Testis (tissue), 3 donors: ENCODE results near the gene RPL29. TPM values are rescaled to one million over a fixed set of nuclear protein-coding genes. Genes with fewer than 3 reads are reported as not detected.
A peak's percentile ranks its signal among the peaks of the same experiment; 100 is the strongest.

Experiments used
- DNase-seq: peaks from one replicate; pipeline ENCODE4 v3.0.0-alpha.2; 2019
- H3K27ac ChIP-seq, 2 donors: fragments of 200-600 bp; sonication (generic); one replicate each; pipeline ENCODE4 v1.5.1; 2019
- H3K27me3 ChIP-seq: fragments of 200-600 bp; sonication (generic); one replicate; pipeline ENCODE4 v1.5.1; 2019
- H3K36me3 ChIP-seq: fragments of 200-600 bp; sonication (generic); one replicate; pipeline ENCODE4 v1.5.1; 2017; ENCODE audit warnings: low read depth; ENCODE audit errors: missing control alignments
- H3K4me1 ChIP-seq: fragments of 200-600 bp; sonication (generic); one replicate; pipeline ENCODE4 v1.5.1; 2019
- H3K4me3 ChIP-seq, 2 donors: fragments of 200-600 bp; sonication (generic); one replicate each; pipeline ENCODE4 v1.5.1; 2017 to 2019
- H3K9me3 ChIP-seq: fragments of 200-600 bp; sonication (generic); one replicate; pipeline ENCODE4 v1.5.1; 2017
- CTCF ChIP-seq, 3 experiments: fragments of 450-650 bp in 2 of 3; fragments of 200-600 bp in 1 of 3; sonication (generic) in 1 of 3; IDR thresholded peaks; one replicate each; pipeline ENCODE4 v1.5.1; 2016 to 2019; ENCODE audit warnings: antibody characterized with exemption in 3 of 3, mild to moderate bottlenecking in 2 of 3, moderate library complexity in 1 of 3
- POLR2A ChIP-seq: fragments of 450-650 bp; IDR thresholded peaks from one replicate; pipeline ENCODE4 v1.6.1; 2017; ENCODE audit warnings: antibody characterized with exemption, mild to moderate bottlenecking, moderate library complexity
- WGBS, 2 donors: methylation state at CpG; one replicate each; pipeline ENCODE4 v1.1.5; 2018; 5-methylcytosine and 5-hydroxymethylcytosine counted together
- intact Hi-C: fragments of 100-400 bp; cut with DNase I; formaldehyde crosslinking; loops from one replicate; pipeline ENCODE4 v1.15.1; 2023; ENCODE audit warnings: low total_unique reads
- polyA plus RNA-seq: library from polyadenylated mRNA; stranded (reverse); fragments of 350-450 nt; fragmentation: Illumina TruSeq; extraction: RNeasy Lipid Tissue Mini Kit (QIAGEN cat#74804); gene quantifications from one replicate; pipeline ENCODE4 v1.2.3, GENCODE V29; 2014; ENCODE audit warnings: low read depth, low replicate concordance; ENCODE audit not compliant: insufficient read depth
- total RNA-seq, 2 donors: library from RNA; depleted of rRNA; stranded (reverse); fragments of >200 nt; gene quantifications; one replicate each; pipeline ENCODE4 v1.2.3, GENCODE V29; 2016

The RPL29 gene
- total and polyA plus RNA-seq, 3 donors from 2014 or later: 491 to 999 (median 965) TPM

GRCh38 chr3:51969841-51970240, 25.9 kb downstream of the RPL29 start:
- intact Hi-C loops: no loop called here
- H3K27ac ChIP-seq: no peak overlapping the region
- peaks cover 22% of the 10 kb centered on the region for H3K4me1 ChIP-seq
- no peak for DNase-seq
- no peaks in the 10 kb centered on the region for H3K36me3 ChIP-seq
- no peaks in the 10 kb centered on the region for H3K27me3 ChIP-seq
- WGBS, 2 donors: 74 to 89% methylated on average over 3 to 4 of the region's 4 CpGs
- H3K4me3 ChIP-seq: no peak overlapping the region
- no peaks in the 10 kb centered on the region for H3K9me3 ChIP-seq
- no peak for TF ChIP-seq POLR2A
- no peak for TF ChIP-seq CTCF (IDR thresholded peaks at IDR 0.05)

GRCh38 chr3:51968883-51969678, 26.6 kb downstream of the RPL29 start:
- no peak for DNase-seq
- peaks cover 20% of the 10 kb centered on the region for H3K4me1 ChIP-seq

GRCh38 chr3:51968170-51968775, 27.4 kb downstream of the RPL29 start:
- TF ChIP-seq POLR2A (no peak), CTCF (IDR thresholded peaks at IDR 0.05) (no peak)
- Histone ChIP-seq H3K27ac (peak overlapping the region; percentile 24 to 90), H3K36me3 (no peaks in the 10 kb centered on the region), H3K4me3 (peak overlapping the region; percentile 54 to 72), H3K4me1 (peaks cover 26% of the 10 kb centered on the region), H3K9me3 (no peaks in the 10 kb centered on the region), H3K27me3 (no peaks in the 10 kb centered on the region)
- intact Hi-C loops: no loop called here
- DNase-seq: no peak
- 7 to 13% methylated on average over 7 to 11 of the region's 11 CpGs for WGBS, 2 donors

More at GRCh38 chr3:51968883-51969678, 26.6 kb downstream of the RPL29 start:
- no peaks in the 10 kb centered on the region for H3K9me3 ChIP-seq
- no peak overlapping the region for H3K4me3 ChIP-seq
- no peak for TF ChIP-seq POLR2A
- TF ChIP-seq CTCF (IDR thresholded peaks at IDR 0.05): no peak
- H3K27me3 ChIP-seq: no peaks in the 10 kb centered on the region
- H3K36me3 ChIP-seq: no peaks in the 10 kb centered on the region
- 83 to 93% methylated on average over 4 to 6 of the region's 6 CpGs for WGBS, 2 donors
- intact Hi-C loops: no loop called here
- H3K27ac ChIP-seq: no peak overlapping the region

GRCh38 chr3:51967384-51968169, 28.1 kb downstream of the RPL29 start, which contains the start of gene PCBP4:
TSS of gene PCBP4 (minus strand) at chr3:51967454. CDS start at chr3:51961240, 6,214 bp downstream.
- Histone ChIP-seq H3K27ac (peak within 1 kb of the TSS; percentile 24 to 90), H3K36me3 (no peaks in the 10 kb centered on the region), H3K4me1 (peaks cover 33% of the 10 kb centered on the region), H3K27me3 (no peaks in the 10 kb centered on the region), H3K9me3 (no peaks in the 10 kb centered on the region), H3K4me3 (peak within 1 kb of the TSS; percentile 60 to 72)
- WGBS, 2 donors: 1 to 2% methylated on average over 10 to 59 of the region's 90 CpGs
- intact Hi-C loops: no loop called here
- DNase-seq: peak; percentile 56
- TF ChIP-seq POLR2A (no peak), CTCF (IDR thresholded peaks at IDR 0.05) (no peak)
